Measurements from ENCODE around the gene GFPT2. TPM values are rescaled to one million over a fixed set of nuclear protein-coding genes. Genes with fewer than 3 reads are reported as not detected.

The GFPT2 gene
- total and polyA plus RNA-seq, 11 donors: 3.7 to 33.9 (median 8.5) TPM

DNA sequence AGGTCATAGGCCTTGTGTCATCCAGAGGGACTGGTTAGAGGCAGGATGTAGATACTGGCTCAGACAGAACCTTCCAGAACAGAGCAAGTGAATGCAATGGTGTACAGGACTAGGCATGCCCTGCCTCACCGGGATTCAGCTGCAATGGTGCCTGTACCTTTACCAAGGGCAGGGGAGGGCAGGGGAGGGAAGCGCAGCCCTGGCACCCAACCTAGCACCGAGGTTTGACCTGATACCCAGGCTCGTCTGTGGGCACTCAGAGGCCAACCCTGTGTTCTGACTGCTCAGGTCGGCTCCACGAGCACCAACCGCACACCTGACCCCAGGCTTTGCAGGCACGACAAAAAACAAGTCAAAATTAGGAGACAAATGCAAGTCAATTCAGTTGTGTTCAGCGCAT is 47.3 kb upstream of the GFPT2 start:
- H3K4me3 ChIP-seq: no peak overlapping the region
- ATAC-seq (no peak), DNase-seq (no peak)
- H3K27ac ChIP-seq: no peak overlapping the region
- peaks cover 0 to 15% (median 0%) of the 10 kb centered on the region in 12 donors for H3K9me3 ChIP-seq
- no peaks in the 10 kb centered on the region for H3K36me3 ChIP-seq
- no peaks in the 10 kb centered on the region for H3K4me1 ChIP-seq
- intact Hi-C loops (cut with DNase I): no loop called here
- WGBS, 4 donors: 74 to 87% (median 83%) methylated on average over 8 to 9 of the region's 9 CpGs
- peaks cover 0 to 3% (median 0%) of the 10 kb centered on the region in 9 donors for H3K27me3 ChIP-seq
- no peak for TF ChIP-seq POLR2A (IDR thresholded peaks at IDR 0.05)
- TF ChIP-seq, protein P1, sequence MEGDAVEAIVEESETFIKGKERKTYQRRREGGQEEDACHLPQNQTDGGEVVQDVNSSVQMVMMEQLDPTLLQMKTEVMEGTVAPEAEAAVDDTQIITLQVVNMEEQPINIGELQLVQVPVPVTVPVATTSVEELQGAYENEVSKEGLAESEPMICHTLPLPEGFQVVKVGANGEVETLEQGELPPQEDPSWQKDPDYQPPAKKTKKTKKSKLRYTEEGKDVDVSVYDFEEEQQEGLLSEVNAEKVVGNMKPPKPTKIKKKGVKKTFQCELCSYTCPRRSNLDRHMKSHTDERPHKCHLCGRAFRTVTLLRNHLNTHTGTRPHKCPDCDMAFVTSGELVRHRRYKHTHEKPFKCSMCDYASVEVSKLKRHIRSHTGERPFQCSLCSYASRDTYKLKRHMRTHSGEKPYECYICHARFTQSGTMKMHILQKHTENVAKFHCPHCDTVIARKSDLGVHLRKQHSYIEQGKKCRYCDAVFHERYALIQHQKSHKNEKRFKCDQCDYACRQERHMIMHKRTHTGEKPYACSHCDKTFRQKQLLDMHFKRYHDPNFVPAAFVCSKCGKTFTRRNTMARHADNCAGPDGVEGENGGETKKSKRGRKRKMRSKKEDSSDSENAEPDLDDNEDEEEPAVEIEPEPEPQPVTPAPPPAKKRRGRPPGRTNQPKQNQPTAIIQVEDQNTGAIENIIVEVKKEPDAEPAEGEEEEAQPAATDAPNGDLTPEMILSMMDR (IDR thresholded peaks at IDR 0.05): no peak

DNA sequence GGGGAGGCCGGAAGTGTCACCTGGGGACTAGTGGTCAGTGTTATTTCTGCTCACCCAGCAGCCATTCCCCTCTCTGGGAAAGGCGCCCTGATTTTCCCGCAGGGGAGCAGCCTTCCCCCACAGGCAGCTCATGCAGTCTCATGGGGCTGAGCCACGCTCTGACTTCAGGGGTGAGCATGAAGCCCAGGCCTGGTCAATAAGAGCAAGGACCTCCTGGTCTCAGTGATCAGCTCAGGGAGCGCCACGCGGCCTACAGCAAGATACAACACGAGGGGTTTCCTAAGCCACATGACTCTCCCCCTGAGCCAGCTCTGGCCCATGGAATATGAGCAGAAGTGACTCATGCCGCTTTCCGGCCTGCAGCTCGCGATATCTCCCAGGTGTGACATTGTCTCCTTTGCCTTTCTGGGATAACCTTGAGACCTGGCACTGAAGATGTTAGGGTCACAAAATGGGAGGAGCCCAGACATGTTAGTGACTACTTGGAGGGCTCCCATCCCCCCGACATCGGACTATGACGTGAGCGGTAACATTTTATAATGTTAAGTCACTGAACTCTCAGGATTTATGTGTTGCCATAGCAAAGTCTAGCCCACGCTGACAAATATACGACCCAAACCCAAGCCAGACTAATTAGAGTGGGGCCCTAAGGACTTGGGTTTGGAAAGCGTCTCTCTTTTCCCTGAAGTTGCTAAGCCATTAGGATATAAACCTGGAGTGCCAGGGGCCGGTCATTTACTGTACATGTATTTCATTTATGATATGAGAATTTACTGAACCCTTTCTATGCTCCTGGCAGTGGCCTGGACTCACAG is 46.5 kb upstream of the GFPT2 start:
- Histone ChIP-seq H3K4me3 (no peak overlapping the region), H3K27me3 (peaks cover 0 to 7% (median 0%) of the 10 kb centered on the region in 9 donors)

DNA sequence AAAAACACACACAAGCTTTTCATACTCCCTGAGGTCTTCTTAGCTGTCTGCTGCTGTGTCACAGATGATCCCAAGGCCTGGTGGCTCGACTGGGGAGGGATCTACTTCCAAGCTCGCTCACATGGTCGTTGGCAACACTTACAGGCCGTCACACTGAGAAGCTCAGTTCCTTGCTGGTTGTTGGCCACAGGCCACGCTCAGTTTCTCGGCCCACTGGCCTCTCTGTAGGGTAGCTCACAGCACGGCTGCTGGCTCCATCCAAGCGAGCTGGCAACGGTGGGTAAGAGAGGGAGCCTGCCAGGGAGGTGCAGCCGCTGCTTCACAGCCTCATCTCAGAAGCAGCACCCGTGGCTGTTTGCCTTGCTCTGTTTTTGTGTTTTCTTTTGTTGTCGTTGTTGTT is 43.8 kb upstream of the GFPT2 start:
- TF ChIP-seq POLR2A (IDR thresholded peaks at IDR 0.05): no peak
- TF ChIP-seq, protein P1 (IDR thresholded peaks at IDR 0.05): no peak
- Histone ChIP-seq H3K27me3 (peaks cover 0 to 7% (median 0%) of the 10 kb centered on the region in 9 donors), H3K27ac (no peak overlapping the region), H3K4me1 (no peaks in the 10 kb centered on the region), H3K36me3 (no peaks in the 10 kb centered on the region), H3K4me3 (no peak overlapping the region), H3K9me3 (peaks cover 0 to 4% (median 0%) of the 10 kb centered on the region in 12 donors)
- intact Hi-C loops (cut with DNase I): no loop called here
- DNase-seq: no peak
- no peak for ATAC-seq
- WGBS, 4 donors: 67 to 76% (median 74%) methylated on average over 10 to 12 of the region's 12 CpGs

More for the DNA sequence above, 46.5 kb upstream of the GFPT2 start:
- peaks cover 0 to 15% (median 0%) of the 10 kb centered on the region in 12 donors for H3K9me3 ChIP-seq
- WGBS, 4 donors: 84 to 86% (median 85%) methylated on average over 19 to 20 of the region's 20 CpGs
- H3K4me1 ChIP-seq: no peaks in the 10 kb centered on the region
- ATAC-seq (no peak), DNase-seq (no peak)
- no peaks in the 10 kb centered on the region for H3K36me3 ChIP-seq
- H3K27ac ChIP-seq: no peak overlapping the region
- no peak for TF ChIP-seq POLR2A (IDR thresholded peaks at IDR 0.05)
- TF ChIP-seq, protein P1 (IDR thresholded peaks at IDR 0.05): no peak
- intact Hi-C loops (cut with DNase I): no loop called here

DNA sequence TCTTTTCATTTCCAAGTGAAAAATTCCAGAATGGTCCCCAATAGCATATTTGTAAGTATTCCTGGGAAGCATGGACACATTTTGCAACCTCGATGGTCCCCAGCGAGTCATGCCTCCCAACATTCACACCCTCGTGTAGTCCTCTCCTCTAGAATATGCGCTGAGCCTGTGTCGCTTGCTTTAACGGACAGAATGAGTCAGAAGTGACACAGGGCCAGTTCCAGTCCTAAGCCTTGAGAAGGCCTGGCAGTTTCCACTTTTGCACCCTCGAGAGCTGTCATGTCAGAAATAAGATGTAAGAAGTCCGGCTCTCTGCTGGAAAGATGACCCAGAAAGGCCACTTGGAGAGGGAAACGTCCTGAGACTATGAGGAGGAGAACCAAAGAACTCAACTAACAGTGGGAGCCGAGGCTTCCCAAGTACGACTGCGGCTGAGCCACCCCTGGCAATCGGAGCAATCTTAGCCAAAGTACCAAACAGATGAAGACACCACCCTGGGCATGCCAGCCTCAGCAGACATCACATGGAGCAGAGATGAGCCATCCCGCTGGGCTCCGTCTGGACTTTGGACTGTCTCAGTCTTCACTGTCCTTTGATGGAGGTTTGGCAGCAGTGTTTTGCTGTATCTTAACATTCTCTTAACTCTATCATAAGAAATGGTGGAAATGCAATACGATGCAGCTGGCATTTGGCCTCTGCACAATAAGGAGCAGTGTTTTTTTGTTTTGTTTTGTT is 42.6 kb upstream of the GFPT2 start:
- 71 to 78% (median 75%) methylated on average over 16 of the region's 16 CpGs for WGBS, 4 donors
- intact Hi-C loops (cut with DNase I): no loop called here

More for the DNA sequence above, 42.6 kb upstream of the GFPT2 start:
- TF ChIP-seq, protein P1 (IDR thresholded peaks at IDR 0.05): no peak
- TF ChIP-seq POLR2A (IDR thresholded peaks at IDR 0.05): no peak
- Histone ChIP-seq H3K4me3 (no peak overlapping the region), H3K36me3 (no peaks in the 10 kb centered on the region), H3K4me1 (no peaks in the 10 kb centered on the region), H3K27ac (no peak overlapping the region), H3K9me3 (no peaks in the 10 kb centered on the region), H3K27me3 (peaks cover 0 to 7% (median 0%) of the 10 kb centered on the region in 9 donors)
- ATAC-seq: peak in 1 of 4 donors; percentile 40
- DNase-seq: no peak
